ENCODE results near the gene RCSD1.

Gene RCSD1

DNA sequence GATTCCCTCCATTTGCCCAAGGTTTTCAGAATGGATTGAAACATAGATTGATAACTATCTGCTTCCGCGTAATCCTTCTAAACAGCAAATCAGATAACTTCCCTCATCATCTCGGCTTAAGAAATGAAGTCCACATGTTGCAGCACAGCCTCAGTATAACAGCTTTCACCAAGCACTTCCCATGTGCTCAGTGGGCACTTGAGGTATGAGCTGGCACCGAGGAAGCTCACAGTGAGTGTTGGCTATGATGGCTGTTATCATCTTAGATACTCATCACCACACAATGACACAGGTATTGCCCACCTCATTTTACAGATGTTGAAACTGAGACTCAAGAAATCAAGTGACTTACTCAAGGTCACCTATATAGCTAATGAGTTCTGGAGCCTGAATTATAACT is 43.2 kb downstream of the RCSD1 start:
- no peak overlapping the region for H3K4me3 ChIP-seq (ENCODE audit: low read length)
- no peaks in the 10 kb centered on the region for H3K36me3 ChIP-seq (ENCODE audit: control insufficient read depth, low read depth, low read length)
- no peaks in the 10 kb centered on the region for H3K9me3 ChIP-seq (ENCODE audit: control insufficient read depth, low read depth, low read length)
- no peak overlapping the region for H3K9ac ChIP-seq (ENCODE audit: low read length)
- H3K27me3 ChIP-seq (ENCODE audit: control insufficient read depth, insufficient read depth, low read length) = no peaks in the 10 kb centered on the region
- H3K27ac ChIP-seq (ENCODE audit: low read length) = no peak overlapping the region
- H3K4me1 ChIP-seq (ENCODE audit: control insufficient read depth, low read depth, low read length) = no peaks in the 10 kb centered on the region

- Histone ChIP-seq H3K4me3 (ENCODE audit: low read length) (no peak overlapping the region), H3K4me1 (ENCODE audit: control insufficient read depth, low read depth, low read length) (no peaks in the 10 kb centered on the region), H3K27me3 (ENCODE audit: control insufficient read depth, insufficient read depth, low read length) (no peaks in the 10 kb centered on the region), H3K27ac (ENCODE audit: low read length) (no peak overlapping the region), H3K36me3 (ENCODE audit: control insufficient read depth, low read depth, low read length) (no peaks in the 10 kb centered on the region), H3K9me3 (ENCODE audit: control insufficient read depth, low read depth, low read length) (no peaks in the 10 kb centered on the region), H3K9ac (ENCODE audit: low read length) (no peak overlapping the region)
These were observed 44.1 kb downstream of the RCSD1 start for GRCh38 chr1:167674156-167674555.

DNA sequence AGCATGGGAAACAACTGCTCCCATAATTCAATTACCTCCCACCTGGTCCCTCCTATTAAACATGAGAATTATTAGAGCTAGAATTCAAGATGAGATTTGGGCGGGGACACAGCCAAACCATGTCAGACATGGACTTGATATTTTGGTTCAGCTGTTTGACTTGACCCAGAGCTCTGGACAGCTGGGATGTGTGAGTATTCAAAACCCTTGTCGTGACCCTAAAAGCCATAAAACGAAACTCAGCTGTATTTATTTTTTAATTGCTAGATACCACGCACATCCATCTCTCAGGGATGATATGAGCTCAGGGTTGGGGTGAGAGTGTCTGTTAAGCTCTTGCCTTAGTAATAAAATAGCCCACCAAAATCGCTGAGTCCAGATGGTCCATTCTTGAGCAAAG is 45.4 kb downstream of the RCSD1 start:
- no peaks in the 10 kb centered on the region for H3K9me3 ChIP-seq (ENCODE audit: control insufficient read depth, low read depth, low read length)
- H3K27ac ChIP-seq (ENCODE audit: low read length) = no peak overlapping the region
- no peaks in the 10 kb centered on the region for H3K4me1 ChIP-seq (ENCODE audit: control insufficient read depth, low read depth, low read length)
- H3K36me3 ChIP-seq (ENCODE audit: control insufficient read depth, low read depth, low read length) = no peaks in the 10 kb centered on the region
- H3K4me3 ChIP-seq (ENCODE audit: low read length) = no peak overlapping the region
- H3K27me3 ChIP-seq (ENCODE audit: control insufficient read depth, insufficient read depth, low read length) = no peaks in the 10 kb centered on the region
- H3K9ac ChIP-seq (ENCODE audit: low read length) = no peak overlapping the region

DNA sequence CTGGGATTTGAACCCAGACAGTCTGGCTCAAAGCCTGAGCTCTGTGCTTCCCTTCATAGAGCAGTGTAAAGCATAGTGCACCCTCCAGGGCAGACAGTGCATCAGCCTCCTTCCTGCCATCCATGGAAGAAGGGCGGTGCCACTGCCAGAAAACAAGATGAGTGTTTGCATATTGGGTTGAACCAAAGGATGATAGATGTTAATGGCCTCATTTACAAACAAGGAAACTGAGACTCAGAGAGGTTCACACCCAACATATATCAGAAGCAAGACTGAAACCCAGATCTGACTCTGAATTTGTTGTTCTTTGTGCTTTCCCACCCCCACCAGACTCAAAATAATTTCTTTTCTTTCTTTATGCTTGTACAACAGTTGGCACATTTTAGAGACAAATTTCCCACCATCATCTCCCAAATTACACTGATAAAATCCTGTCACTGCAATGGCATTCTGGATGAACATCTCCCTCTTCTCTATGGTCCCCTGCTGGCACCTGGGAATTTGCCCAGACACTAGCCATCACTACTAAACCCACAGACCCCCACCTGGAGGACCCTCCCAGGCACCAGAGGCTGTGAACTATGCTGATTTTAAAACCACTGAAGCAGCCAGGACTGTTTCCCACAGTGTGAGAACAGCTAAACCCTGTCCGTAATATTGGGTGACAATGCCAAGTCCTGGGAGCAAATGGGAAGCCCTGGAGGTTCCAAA is 46.3 kb downstream of the RCSD1 start:
- no peak overlapping the region for H3K27ac ChIP-seq (ENCODE audit: low read length)
- no peak overlapping the region for H3K9ac ChIP-seq (ENCODE audit: low read length)
- H3K9me3 ChIP-seq (ENCODE audit: control insufficient read depth, low read depth, low read length) = no peaks in the 10 kb centered on the region
- H3K4me1 ChIP-seq (ENCODE audit: control insufficient read depth, low read depth, low read length) = no peaks in the 10 kb centered on the region
- no peaks in the 10 kb centered on the region for H3K36me3 ChIP-seq (ENCODE audit: control insufficient read depth, low read depth, low read length)
- H3K4me3 ChIP-seq (ENCODE audit: low read length) = no peak overlapping the region
- H3K27me3 ChIP-seq (ENCODE audit: control insufficient read depth, insufficient read depth, low read length) = no peaks in the 10 kb centered on the region

DNA sequence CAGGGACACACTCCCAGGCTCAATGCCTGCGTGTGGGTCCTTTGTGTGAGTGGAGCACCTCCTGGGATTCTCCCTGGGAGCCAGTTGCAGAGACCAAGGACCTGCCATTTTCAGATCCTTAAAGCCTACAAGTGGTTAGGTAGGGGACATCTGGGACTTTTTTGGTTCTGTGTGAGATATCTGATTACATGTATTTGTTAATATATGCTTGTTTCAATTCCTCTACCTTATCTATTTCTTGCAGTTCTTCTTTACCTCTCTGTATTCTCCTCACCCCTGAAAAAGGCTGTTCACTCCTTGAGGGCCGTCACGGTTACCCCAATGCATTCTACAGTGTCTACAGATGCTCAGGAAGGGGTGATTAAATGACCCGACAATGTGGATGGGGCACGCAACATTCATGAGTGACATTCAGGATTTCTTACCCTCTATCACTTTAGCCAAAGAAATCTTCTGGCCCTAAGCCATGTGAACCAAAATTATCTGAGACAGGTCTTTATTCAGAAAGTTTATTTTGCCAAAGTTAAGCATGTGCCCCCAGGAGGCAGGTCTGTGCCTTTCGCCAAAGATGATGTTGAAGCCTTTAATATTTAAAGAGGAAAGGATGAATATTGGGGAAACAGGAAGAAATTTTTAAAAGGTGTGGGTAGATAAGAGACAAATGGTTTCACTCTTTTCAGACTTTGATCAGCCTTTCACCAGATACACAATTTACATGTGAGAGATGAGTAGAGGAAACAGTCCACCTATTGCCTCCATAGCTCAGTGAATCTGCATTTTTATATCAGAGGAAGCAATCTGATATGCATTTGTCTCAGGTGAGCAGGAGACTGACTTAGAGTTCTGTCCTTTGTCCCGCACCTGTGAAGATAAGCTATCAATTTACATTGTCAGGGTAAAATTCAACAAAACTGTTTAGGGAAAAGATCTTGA is 47.1 kb downstream of the RCSD1 start:
- Histone ChIP-seq H3K9ac (ENCODE audit: low read length) (no peak overlapping the region), H3K4me3 (ENCODE audit: low read length) (no peak overlapping the region), H3K27me3 (ENCODE audit: control insufficient read depth, insufficient read depth, low read length) (no peaks in the 10 kb centered on the region), H3K27ac (ENCODE audit: low read length) (no peak overlapping the region), H3K9me3 (ENCODE audit: control insufficient read depth, low read depth, low read length) (no peaks in the 10 kb centered on the region), H3K4me1 (ENCODE audit: control insufficient read depth, low read depth, low read length) (no peaks in the 10 kb centered on the region), H3K36me3 (ENCODE audit: control insufficient read depth, low read depth, low read length) (no peaks in the 10 kb centered on the region)

- no peak overlapping the region for H3K27ac ChIP-seq (ENCODE audit: low read length)
- no peaks in the 10 kb centered on the region for H3K9me3 ChIP-seq (ENCODE audit: control insufficient read depth, low read depth, low read length)
- no peak overlapping the region for H3K4me3 ChIP-seq (ENCODE audit: low read length)
- no peak overlapping the region for H3K9ac ChIP-seq (ENCODE audit: low read length)
- no peaks in the 10 kb centered on the region for H3K27me3 ChIP-seq (ENCODE audit: control insufficient read depth, insufficient read depth, low read length)
- no peaks in the 10 kb centered on the region for H3K36me3 ChIP-seq (ENCODE audit: control insufficient read depth, low read depth, low read length)
- H3K4me1 ChIP-seq (ENCODE audit: control insufficient read depth, low read depth, low read length) = peaks cover 5% of the 10 kb centered on the region
These were observed 48.4 kb downstream of the RCSD1 start for GRCh38 chr1:167678422-167678821.

- Histone ChIP-seq H3K36me3 (ENCODE audit: control insufficient read depth, low read depth, low read length) (no peaks in the 10 kb centered on the region), H3K27ac (ENCODE audit: low read length) (no peak overlapping the region), H3K27me3 (ENCODE audit: control insufficient read depth, insufficient read depth, low read length) (no peaks in the 10 kb centered on the region), H3K4me3 (ENCODE audit: low read length) (no peak overlapping the region), H3K4me1 (ENCODE audit: control insufficient read depth, low read depth, low read length) (peaks cover 9% of the 10 kb centered on the region), H3K9ac (ENCODE audit: low read length) (no peak overlapping the region), H3K9me3 (ENCODE audit: control insufficient read depth, low read depth, low read length) (no peaks in the 10 kb centered on the region)
These were observed 48.8 kb downstream of the RCSD1 start for GRCh38 chr1:167678838-167679237.

GRCh38 chr1:167679714-167680113 is 49.7 kb downstream of the RCSD1 start:
- Histone ChIP-seq H3K9me3 (ENCODE audit: control insufficient read depth, low read depth, low read length) (no peaks in the 10 kb centered on the region), H3K27ac (ENCODE audit: low read length) (no peak overlapping the region), H3K4me1 (ENCODE audit: control insufficient read depth, low read depth, low read length) (peaks cover 12% of the 10 kb centered on the region), H3K4me3 (ENCODE audit: low read length) (no peak overlapping the region), H3K27me3 (ENCODE audit: control insufficient read depth, insufficient read depth, low read length) (no peaks in the 10 kb centered on the region), H3K9ac (ENCODE audit: low read length) (no peak overlapping the region), H3K36me3 (ENCODE audit: control insufficient read depth, low read depth, low read length) (no peaks in the 10 kb centered on the region)

DNA sequence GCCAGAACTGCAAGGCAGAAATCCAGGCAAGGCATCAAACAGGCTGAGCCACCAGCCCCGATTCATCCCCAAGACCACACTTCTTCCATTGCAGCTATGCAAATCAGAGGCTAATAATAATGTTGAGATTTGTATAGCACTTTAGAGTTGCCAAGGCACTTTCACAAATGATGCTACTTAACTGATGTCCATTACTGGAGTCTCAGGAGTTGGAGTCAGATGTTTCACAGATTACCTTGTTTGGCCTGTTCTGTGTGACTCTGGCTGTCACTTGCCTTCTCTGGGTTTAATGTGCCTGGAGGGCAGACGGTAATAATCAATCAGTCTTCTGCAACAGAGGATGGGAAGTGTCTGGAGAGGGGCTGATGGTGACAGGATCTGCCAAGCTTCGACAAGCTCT is 51.0 kb downstream of the RCSD1 start:
- no peak overlapping the region for H3K4me3 ChIP-seq (ENCODE audit: low read length)
- H3K27me3 ChIP-seq (ENCODE audit: control insufficient read depth, insufficient read depth, low read length) = no peaks in the 10 kb centered on the region
- H3K9ac ChIP-seq (ENCODE audit: low read length) = no peak overlapping the region
- no peaks in the 10 kb centered on the region for H3K9me3 ChIP-seq (ENCODE audit: control insufficient read depth, low read depth, low read length)
- no peak overlapping the region for H3K27ac ChIP-seq (ENCODE audit: low read length)
- no peaks in the 10 kb centered on the region for H3K36me3 ChIP-seq (ENCODE audit: control insufficient read depth, low read depth, low read length)
- H3K4me1 ChIP-seq (ENCODE audit: control insufficient read depth, low read depth, low read length) = peaks cover 20% of the 10 kb centered on the region

- H3K4me1 ChIP-seq (ENCODE audit: control insufficient read depth, low read depth, low read length) = peaks cover 23% of the 10 kb centered on the region
- no peak overlapping the region for H3K27ac ChIP-seq (ENCODE audit: low read length)
- H3K27me3 ChIP-seq (ENCODE audit: control insufficient read depth, insufficient read depth, low read length) = no peaks in the 10 kb centered on the region
- no peak overlapping the region for H3K4me3 ChIP-seq (ENCODE audit: low read length)
- H3K9me3 ChIP-seq (ENCODE audit: control insufficient read depth, low read depth, low read length) = no peaks in the 10 kb centered on the region
- no peak overlapping the region for H3K9ac ChIP-seq (ENCODE audit: low read length)
- no peaks in the 10 kb centered on the region for H3K36me3 ChIP-seq (ENCODE audit: control insufficient read depth, low read depth, low read length)
These were observed 51.5 kb downstream of the RCSD1 start for GRCh38 chr1:167681451-167682098.

DNA sequence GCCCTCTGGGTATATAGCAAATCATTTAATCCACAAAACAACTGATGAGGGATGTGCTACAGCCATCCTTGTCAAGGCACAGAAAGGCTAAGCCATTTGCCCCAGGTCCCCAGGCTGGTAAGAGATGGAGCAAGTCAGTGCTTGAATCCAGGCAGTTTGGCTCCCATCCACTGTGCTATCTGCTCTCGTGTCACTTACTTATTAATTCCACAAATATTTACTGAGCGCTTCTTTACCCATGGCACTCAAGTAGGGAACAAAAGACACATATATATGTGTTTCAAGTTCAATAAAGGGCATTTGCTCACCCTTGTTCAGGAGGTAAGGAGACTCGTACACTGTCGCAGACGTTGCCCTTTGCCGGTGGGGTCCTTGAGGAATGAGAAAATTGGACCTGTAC is 53.2 kb downstream of the RCSD1 start:
- no peak overlapping the region for H3K9ac ChIP-seq (ENCODE audit: low read length)
- H3K27ac ChIP-seq (ENCODE audit: low read length) = no peak overlapping the region
- H3K27me3 ChIP-seq (ENCODE audit: control insufficient read depth, insufficient read depth, low read length) = no peaks in the 10 kb centered on the region
- no peaks in the 10 kb centered on the region for H3K9me3 ChIP-seq (ENCODE audit: control insufficient read depth, low read depth, low read length)
- no peaks in the 10 kb centered on the region for H3K36me3 ChIP-seq (ENCODE audit: control insufficient read depth, low read depth, low read length)
- H3K4me3 ChIP-seq (ENCODE audit: low read length) = no peak overlapping the region
- H3K4me1 ChIP-seq (ENCODE audit: control insufficient read depth, low read depth, low read length) = peaks cover 30% of the 10 kb centered on the region

All from iPS-18a (cell line).